Fibroblast of villous mesenchyme (primary cell): ENCODE measurements around the gene CELSR2. TPM values are rescaled to one million over a fixed set of nuclear protein-coding genes. Genes with fewer than 3 reads are reported as not detected.

Source experiments
- DNase-seq: peaks from one replicate; pipeline ENCODE4 v3.0.0-alpha.2; 2010; ENCODE audit warnings: low read depth
- H3K4me3 ChIP-seq: 2 replicates; pipeline ENCODE4 v1.5.1; 2011; ENCODE audit warnings: low read depth, mild to moderate bottlenecking, low read length
- total RNA-seq: library from RNA; depleted of rRNA; stranded (reverse); fragments of >200 nt; gene quantifications from 2 replicates; pipeline ENCODE4 v1.2.3, GENCODE V29; 2012
- TF ChIP-seq, protein P1 (sequence below): IDR thresholded peaks from 2 replicates; pipeline ENCODE4 v1.5.1; 2012; ENCODE audit warnings: low read depth, mild to moderate bottlenecking, low read length; ENCODE audit not compliant: insufficient read depth

CELSR2 gene
- total RNA-seq, 1 donor = 1.3 TPM

- no peak within 1 kb of the TSS for H3K4me3 ChIP-seq
- no peak for DNase-seq
- TF ChIP-seq, protein P1, sequence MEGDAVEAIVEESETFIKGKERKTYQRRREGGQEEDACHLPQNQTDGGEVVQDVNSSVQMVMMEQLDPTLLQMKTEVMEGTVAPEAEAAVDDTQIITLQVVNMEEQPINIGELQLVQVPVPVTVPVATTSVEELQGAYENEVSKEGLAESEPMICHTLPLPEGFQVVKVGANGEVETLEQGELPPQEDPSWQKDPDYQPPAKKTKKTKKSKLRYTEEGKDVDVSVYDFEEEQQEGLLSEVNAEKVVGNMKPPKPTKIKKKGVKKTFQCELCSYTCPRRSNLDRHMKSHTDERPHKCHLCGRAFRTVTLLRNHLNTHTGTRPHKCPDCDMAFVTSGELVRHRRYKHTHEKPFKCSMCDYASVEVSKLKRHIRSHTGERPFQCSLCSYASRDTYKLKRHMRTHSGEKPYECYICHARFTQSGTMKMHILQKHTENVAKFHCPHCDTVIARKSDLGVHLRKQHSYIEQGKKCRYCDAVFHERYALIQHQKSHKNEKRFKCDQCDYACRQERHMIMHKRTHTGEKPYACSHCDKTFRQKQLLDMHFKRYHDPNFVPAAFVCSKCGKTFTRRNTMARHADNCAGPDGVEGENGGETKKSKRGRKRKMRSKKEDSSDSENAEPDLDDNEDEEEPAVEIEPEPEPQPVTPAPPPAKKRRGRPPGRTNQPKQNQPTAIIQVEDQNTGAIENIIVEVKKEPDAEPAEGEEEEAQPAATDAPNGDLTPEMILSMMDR = no peak
Measured at GRCh38 chr1:109306832-109307273, 57.5 kb downstream of the CELSR2 start, which contains the start of gene MYBPHL. MYBPHL (minus strand) TSS chr1:109307011; CDS start chr1:109306991, 20 bp downstream.

DNA sequence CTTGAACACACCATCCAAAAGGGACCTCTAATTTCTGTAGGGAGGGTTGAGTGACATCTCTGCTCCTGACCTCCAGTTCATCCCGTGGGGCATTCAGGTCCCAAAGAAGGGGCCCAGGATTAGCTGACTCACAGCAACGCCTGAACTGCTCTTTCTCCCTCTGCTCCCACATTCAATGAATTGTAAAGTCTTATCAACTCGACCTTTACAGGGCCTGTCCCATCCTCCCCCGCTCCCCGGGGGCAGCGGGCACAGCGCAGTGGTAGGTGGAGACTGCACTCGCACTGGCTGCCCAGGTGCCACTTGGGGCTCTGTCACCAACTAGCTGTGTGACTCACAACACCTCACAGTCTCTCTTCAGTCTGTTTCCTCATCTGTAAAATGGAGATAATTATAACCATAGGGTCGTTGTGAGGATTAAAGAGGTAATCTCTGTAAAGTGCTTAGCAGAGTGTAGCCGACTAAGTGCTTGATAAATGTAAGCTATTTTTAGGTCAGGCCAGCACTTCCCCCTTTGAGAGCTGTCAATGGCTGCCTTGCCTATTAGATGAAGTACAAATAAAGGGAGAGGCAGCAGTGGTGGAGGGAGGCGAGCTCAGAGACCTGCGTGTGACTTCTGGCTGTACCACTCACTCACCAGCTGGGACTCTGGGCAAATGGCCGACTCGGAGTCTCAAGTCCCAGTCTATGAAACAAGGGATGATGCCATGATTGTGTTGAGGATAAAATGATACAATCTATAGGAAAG is 58.1 kb downstream of the CELSR2 start:
- TF ChIP-seq, protein P1 = no peak
- H3K4me3 ChIP-seq = no peak overlapping the region
- no peak for DNase-seq

- DNase-seq = no peak
- H3K4me3 ChIP-seq = no peak overlapping the region
- TF ChIP-seq, protein P1 = no peak
Measured at GRCh38 chr1:109309347-109309746, 60.0 kb downstream of the CELSR2 start.

GRCh38 chr1:109312246-109312645 is 62.9 kb downstream of the CELSR2 start:
- TF ChIP-seq, protein P1 = no peak
- no peak overlapping the region for H3K4me3 ChIP-seq
- no peak for DNase-seq

- no peak overlapping the region for H3K4me3 ChIP-seq
- no peak for DNase-seq
- TF ChIP-seq, protein P1 = no peak
Measured at GRCh38 chr1:109312978-109313775, 63.8 kb downstream of the CELSR2 start.

DNA sequence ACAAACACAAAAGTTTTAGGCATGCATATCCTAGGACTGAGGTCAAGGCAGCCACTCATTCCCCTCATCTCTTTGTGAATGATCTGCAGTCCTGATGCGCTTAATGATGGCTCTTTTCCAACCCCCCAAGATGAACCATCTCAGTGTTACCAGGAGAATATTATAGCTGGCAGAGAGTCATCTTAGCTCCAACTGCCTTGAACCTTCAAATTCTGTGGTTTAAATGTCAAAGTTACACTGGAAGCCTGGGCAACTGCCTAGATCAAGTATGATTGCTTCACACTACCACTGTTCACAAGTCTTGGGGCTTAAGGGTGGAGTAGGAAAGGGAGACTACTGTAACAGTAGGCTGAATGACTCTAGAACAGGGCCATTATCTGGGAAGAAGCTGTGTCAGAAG is 65.5 kb downstream of the CELSR2 start:
- DNase-seq = no peak
- TF ChIP-seq, protein P1 = no peak
- H3K4me3 ChIP-seq = no peak overlapping the region
